Smooth muscle cell (in vitro differentiated cells): ENCODE measurements around the gene DHX16. TPM values are rescaled to one million over a fixed set of nuclear protein-coding genes. Genes with fewer than 3 reads are reported as not detected.

ENCODE experiments used
- DNase-seq: peaks from one replicate; lab custom pipeline; 2025; ENCODE audit not compliant: unreplicated experiment; lab: John Stamatoyannopoulos, UW
- H2AFZ ChIP-seq: fragments of 200-600 bp; sonication (generic); 2 replicates; pipeline ENCODE4 v1.6.0; 2016; ENCODE audit warnings: antibody characterized with exemption, low read depth, mild to moderate bottlenecking
- H3F3A ChIP-seq: fragments of 200-600 bp; sonication (generic); 2 replicates; pipeline ENCODE4 v1.6.0; 2017; ENCODE audit warnings: antibody characterized with exemption, low read depth
- H3K27ac ChIP-seq: fragments of 200-600 bp; sonication (generic); 2 replicates; pipeline ENCODE4 v1.5.1; 2016; ENCODE audit warnings: low read depth, mild to moderate bottlenecking
- H3K27me3 ChIP-seq: fragments of 200-600 bp; sonication (generic); 2 replicates; pipeline ENCODE4 v1.6.1; 2016; ENCODE audit warnings: low read depth, mild to moderate bottlenecking
- H3K36me3 ChIP-seq: fragments of 200-600 bp; sonication (generic); 2 replicates; pipeline ENCODE4 v1.5.1; 2016; ENCODE audit warnings: low read depth
- H3K4me1 ChIP-seq: fragments of 200-600 bp; sonication (generic); 2 replicates; pipeline ENCODE4 v1.5.1; 2016; ENCODE audit warnings: low read depth
- H3K4me2 ChIP-seq: fragments of 200-600 bp; sonication (generic); 2 replicates; pipeline ENCODE4 v1.6.0; 2016; ENCODE audit warnings: mild to moderate bottlenecking
- H3K4me3 ChIP-seq: fragments of 200-600 bp; sonication (generic); 2 replicates; pipeline ENCODE4 v1.5.1; 2016; ENCODE audit warnings: mild to moderate bottlenecking
- H3K79me2 ChIP-seq: fragments of 200-600 bp; sonication (generic); 2 replicates; pipeline ENCODE4 v1.6.0; 2016; ENCODE audit warnings: low read depth, mild to moderate bottlenecking
- H3K9ac ChIP-seq: fragments of 200-600 bp; sonication (generic); 2 replicates; pipeline ENCODE4 v1.6.0; 2016; ENCODE audit warnings: low read depth
- H3K9me3 ChIP-seq: fragments of 200-600 bp; sonication (generic); replicated peaks from 2 replicates; pipeline ENCODE4 v1.5.1; 2016; ENCODE audit warnings: low read depth
- H4K20me1 ChIP-seq: fragments of 200-600 bp; sonication (generic); 2 replicates; pipeline ENCODE4 v1.6.0; 2016; ENCODE audit warnings: low read depth
- CTCF ChIP-seq: fragments of 200-600 bp; sonication (generic); IDR thresholded peaks from 2 replicates; pipeline ENCODE4 v1.5.1; 2017; ENCODE audit warnings: borderline replicate concordance, mild to moderate bottlenecking, antibody characterized with exemption; ENCODE audit not compliant: insufficient read depth, poor library complexity, severe bottlenecking
- WGBS: methylation state at CpG from one replicate; pipeline ENCODE4 v1.1.7; 2016; ENCODE audit warnings: low lambda C conversion rate; 5-methylcytosine and 5-hydroxymethylcytosine counted together
- polyA plus RNA-seq: library from polyadenylated mRNA; unstranded; fragments of >200 nt; fragmentation: Nextera tagmentation; extraction: Ambion mirVana; gene quantifications from 2 replicates; pipeline ENCODE4 v1.2.1, GENCODE V29; 2016
- total RNA-seq: library from RNA; depleted of rRNA; stranded (reverse); fragments of >200 nt; gene quantifications from 2 replicates; pipeline ENCODE4 v1.2.3, GENCODE V29; 2014

DHX16 gene
- total and polyA plus RNA-seq, 2 experiments from 2014 or later: 12.4 to 23.5 TPM

GRCh38 chr6:30696432-30696831, 23.6 kb upstream of the DHX16 start:
- DNase-seq: no peak
- WGBS: 92% methylated on average over 5 of the region's 5 CpGs
- Histone ChIP-seq H3K79me2 (no peaks in the 10 kb centered on the region), H3K27me3 (no peaks in the 10 kb centered on the region), H3K4me1 (no peaks in the 10 kb centered on the region), H3K27ac (no peak overlapping the region), H3K9ac (no peak overlapping the region), H3F3A (peaks cover 6% of the 10 kb centered on the region), H3K9me3 (no peaks in the 10 kb centered on the region), H4K20me1 (no peaks in the 10 kb centered on the region), H2AFZ (no peak overlapping the region), H3K4me3 (no peak overlapping the region), H3K4me2 (no peak overlapping the region), H3K36me3 (no peaks in the 10 kb centered on the region)
- TF ChIP-seq CTCF: no peak

- H3K4me1 ChIP-seq: peaks cover 22% of the 10 kb centered on the region
- H3K36me3 ChIP-seq: no peaks in the 10 kb centered on the region
- H3K4me2 ChIP-seq: peak overlapping the region; percentile 78
- peak overlapping the region; percentile 89 for H3K27ac ChIP-seq
- no peaks in the 10 kb centered on the region for H3K27me3 ChIP-seq
- no peaks in the 10 kb centered on the region for H3K9me3 ChIP-seq
- H2AFZ ChIP-seq: no peak overlapping the region
- H3K9ac ChIP-seq: peak overlapping the region; percentile 56
- no peaks in the 10 kb centered on the region for H4K20me1 ChIP-seq
- H3K79me2 ChIP-seq: peaks cover 25% of the 10 kb centered on the region
- WGBS: 7% methylated on average over 8 of the region's 8 CpGs
- no peak for DNase-seq
- H3F3A ChIP-seq: peaks cover 11% of the 10 kb centered on the region
- TF ChIP-seq CTCF: no peak
- peak overlapping the region; percentile 83 for H3K4me3 ChIP-seq
These were observed 18.5 kb upstream of the DHX16 start for GRCh38 chr6:30691208-30691847.

DNA sequence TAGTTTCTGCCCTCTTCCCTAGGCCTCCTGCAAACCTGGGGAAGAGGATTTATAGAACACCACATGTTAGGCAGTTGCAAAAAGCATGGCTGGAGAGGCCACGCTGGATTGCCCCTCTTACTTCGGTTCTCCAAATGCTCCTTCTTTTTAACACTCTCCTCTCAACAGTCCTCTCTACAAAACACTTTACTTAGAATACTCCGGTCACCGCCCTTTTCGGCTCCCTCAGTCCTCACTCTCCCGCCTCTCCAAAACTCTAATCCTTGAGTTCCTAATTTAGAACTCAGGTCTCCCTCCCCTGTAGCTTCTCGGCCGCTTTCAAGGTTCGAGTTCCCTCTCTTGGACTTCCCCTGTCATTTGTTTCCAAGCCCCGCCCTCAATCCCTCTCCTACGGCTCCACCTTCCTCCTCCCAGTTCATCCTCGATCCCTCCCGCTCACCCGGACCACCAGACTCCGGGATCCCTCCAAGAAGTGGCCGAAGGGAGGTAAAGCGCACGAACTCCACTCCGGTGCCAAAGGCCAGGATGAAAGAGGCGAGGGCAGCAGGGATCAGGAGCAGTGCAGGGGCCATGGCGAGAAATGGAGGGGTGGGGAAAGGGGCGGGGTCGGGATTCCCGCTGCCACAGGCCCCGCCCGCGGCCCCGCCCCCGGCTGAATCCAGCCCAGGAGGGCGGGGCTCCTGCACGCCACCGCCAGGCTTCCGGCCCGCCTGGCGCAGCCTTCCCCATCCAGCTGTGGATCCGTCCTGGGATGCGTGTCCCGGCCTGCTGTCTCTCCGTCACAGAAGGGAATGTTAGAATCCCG, 17.8 kb upstream of the DHX16 start, which contains the start of gene NRM:
Gene NRM, minus strand, starts transcription at position 582 of the 805 bp plus-strand sequence. Its CDS starts 10 bp downstream, at position 572.
- H3K4me1 ChIP-seq: peaks cover 22% of the 10 kb centered on the region
- H3K4me3 ChIP-seq: peak within 1 kb of the TSS; percentile 83
- H3K79me2 ChIP-seq: peaks cover 33% of the 10 kb centered on the region
- H3K9me3 ChIP-seq: no peaks in the 10 kb centered on the region
- peak within 1 kb of the TSS; percentile 78 for H3K4me2 ChIP-seq
- no peaks in the 10 kb centered on the region for H3K36me3 ChIP-seq
- H4K20me1 ChIP-seq: peaks cover 6% of the 10 kb centered on the region
- peaks cover 18% of the 10 kb centered on the region for H3F3A ChIP-seq
- peak within 1 kb of the TSS; percentile 64 for H2AFZ ChIP-seq
- H3K27ac ChIP-seq: peak within 1 kb of the TSS; percentile 89
- TF ChIP-seq CTCF: no peak
- peak within 1 kb of the TSS; percentile 56 for H3K9ac ChIP-seq
- peak; percentile 75 for DNase-seq
- 2% methylated on average over 26 of the region's 40 CpGs for whole genome bisulfite sequencing
- no peaks in the 10 kb centered on the region for H3K27me3 ChIP-seq
